NCI-H1436 treated with DMSO at 0.1 percent for 48 hours (cell line): ENCODE measurements around the gene WHRN.

Experiments
- DNase-seq: peaks from one replicate; lab custom pipeline; 2025; lab: John Stamatoyannopoulos, UW

WHRN gene

GRCh38 chr9:114365194-114365593 is 140.1 kb downstream of the WHRN start:
- DNase-seq, result no peak

GRCh38 chr9:114364134-114365041 is 140.9 kb downstream of the WHRN start:
- DNase-seq, result no peak

GRCh38 chr9:114363424-114363823 is 141.8 kb downstream of the WHRN start:
- DNase-seq, result no peak

GRCh38 chr9:114362394-114362793 is 142.9 kb downstream of the WHRN start:
- DNase-seq, result no peak

GRCh38 chr9:114361542-114361941 is 143.7 kb downstream of the WHRN start:
- no peak for DNase-seq

GRCh38 chr9:114359801-114360200 is 145.5 kb downstream of the WHRN start:
- DNase-seq, result no peak

GRCh38 chr9:114357911-114358328 is 147.4 kb downstream of the WHRN start:
- no peak for DNase-seq

- no peak for DNase-seq
These were observed 147.9 kb downstream of the WHRN start for GRCh38 chr9:114357360-114357759.

GRCh38 chr9:114356792-114357191 is 148.5 kb downstream of the WHRN start:
- no peak for DNase-seq

- no peak for DNase-seq
These were observed 149.5 kb downstream of the WHRN start for GRCh38 chr9:114355821-114356220.
